HG03066 (cell line): ENCODE results near the gene GADD45GIP1.

Source experiments
- ATAC-seq: cut with Tn5 transposase; IDR thresholded peaks from one replicate; pipeline ENCODE4 v1.9.1; 2021; ENCODE audit warnings: low read depth; ENCODE audit not compliant: unreplicated experiment

The GADD45GIP1 gene

DNA sequence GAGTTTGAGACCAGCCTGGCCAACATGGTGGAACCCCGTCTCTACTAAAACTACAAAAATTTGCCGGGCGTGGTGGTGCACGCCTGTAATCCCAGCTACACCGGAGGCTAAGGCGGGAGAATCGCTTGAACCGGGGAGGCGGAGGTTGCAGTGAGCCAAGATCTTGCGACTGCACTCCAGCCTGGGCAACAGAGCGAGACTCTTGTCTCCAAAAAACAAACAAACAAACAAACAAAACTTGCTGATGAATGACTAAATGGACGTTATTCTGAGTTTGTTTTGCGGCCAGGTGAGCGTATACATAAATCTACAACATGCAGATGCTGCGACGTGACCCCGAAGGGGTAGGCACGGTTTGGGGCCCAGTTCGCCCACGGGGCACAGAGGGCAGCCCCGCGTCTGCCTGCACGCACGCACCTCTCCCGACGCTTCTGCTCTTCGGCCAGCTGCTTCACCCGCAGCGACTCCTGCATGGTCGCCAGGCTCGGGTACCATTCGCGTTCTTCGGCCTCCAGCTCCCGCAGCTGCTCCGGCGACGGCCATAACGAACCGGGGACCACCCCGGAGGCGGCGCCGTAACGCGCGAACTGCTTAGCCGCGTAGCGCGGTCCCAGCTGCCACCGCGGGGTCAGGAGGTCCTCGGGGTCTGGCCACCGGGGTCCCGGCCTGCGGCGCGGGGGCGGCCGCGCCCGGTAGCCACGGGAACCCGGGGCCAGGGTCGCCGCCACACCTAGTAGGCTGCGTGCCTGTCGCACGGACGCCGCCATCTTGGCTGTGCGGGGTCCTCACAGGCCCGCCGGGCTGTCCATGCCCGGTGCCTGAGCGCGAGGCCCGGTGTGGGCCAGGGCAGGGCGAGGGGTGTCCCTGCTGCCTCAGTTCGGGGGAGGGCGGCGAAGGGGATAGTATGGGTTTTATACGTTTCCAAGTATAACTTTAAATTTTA is at the start of gene GADD45GIP1:
TSS of gene GADD45GIP1 (minus strand) at position 778 of the 943 bp plus-strand sequence. CDS start at position 767, 11 bp downstream.
- ATAC-seq = peak; percentile 63

- ATAC-seq = no peak
Measured at GRCh38 chr19:13005861-13006370, 48.9 kb upstream of the GADD45GIP1 start.

- ATAC-seq = no peak
Measured at GRCh38 chr19:13005253-13005652, 48.2 kb upstream of the GADD45GIP1 start.

- ATAC-seq = no peak
Measured at GRCh38 chr19:13004273-13004672, 47.2 kb upstream of the GADD45GIP1 start.

DNA sequence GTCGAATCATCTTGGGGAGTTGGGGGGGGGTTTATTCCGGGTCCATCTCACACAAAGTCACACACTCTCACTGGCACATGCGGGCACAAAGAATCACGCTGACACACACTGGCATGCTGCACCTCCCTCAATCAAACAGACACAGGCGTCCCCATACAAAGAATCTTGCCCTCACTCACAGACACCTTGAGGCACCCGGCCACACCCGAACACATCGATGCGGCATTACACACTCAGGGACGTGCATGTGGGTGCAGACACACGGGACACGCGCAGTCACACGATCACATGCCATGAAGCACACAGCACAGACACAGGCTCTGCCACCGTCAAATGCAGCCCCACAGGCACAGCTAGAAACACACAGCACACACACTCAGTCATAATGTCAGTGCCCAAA is 46.1 kb upstream of the GADD45GIP1 start:
- no peak for ATAC-seq

DNA sequence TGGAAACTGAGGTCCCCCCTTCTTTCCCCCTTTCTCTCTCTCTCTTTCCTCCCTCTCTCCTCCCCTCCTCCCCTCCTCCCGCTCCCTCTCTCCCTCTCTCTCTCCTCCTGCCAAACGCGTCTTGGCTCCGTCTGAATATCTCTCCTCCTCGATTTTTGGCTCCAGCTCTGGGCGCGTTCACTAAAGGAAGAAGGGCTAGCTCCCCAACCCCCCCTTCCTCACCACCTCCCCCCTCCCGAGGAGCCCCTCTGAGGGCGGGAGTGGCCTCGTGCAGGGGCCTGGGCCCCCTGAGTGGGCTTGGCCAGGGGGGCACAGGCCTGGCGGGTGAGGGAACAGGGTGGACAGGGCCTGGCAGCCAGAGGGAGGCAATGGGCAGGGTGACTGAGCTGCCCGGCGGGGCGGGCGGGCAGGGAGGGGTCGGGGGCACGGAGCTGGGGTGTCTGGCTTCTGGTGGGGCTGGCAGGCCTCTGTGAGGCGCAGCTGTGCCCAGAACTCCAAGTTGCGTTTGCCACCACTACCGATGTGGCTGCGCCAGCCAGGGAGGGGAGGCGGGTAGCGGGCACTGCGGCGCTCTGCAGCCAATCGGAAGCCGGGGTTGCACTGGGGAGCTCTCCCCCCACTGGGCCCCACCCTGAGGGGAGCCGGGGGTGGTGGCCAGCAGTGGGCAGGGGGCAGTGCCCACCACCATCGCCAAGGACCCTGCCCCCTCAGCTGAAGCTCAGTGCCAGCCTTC is 45.3 kb upstream of the GADD45GIP1 start:
- ATAC-seq = no peak

DNA sequence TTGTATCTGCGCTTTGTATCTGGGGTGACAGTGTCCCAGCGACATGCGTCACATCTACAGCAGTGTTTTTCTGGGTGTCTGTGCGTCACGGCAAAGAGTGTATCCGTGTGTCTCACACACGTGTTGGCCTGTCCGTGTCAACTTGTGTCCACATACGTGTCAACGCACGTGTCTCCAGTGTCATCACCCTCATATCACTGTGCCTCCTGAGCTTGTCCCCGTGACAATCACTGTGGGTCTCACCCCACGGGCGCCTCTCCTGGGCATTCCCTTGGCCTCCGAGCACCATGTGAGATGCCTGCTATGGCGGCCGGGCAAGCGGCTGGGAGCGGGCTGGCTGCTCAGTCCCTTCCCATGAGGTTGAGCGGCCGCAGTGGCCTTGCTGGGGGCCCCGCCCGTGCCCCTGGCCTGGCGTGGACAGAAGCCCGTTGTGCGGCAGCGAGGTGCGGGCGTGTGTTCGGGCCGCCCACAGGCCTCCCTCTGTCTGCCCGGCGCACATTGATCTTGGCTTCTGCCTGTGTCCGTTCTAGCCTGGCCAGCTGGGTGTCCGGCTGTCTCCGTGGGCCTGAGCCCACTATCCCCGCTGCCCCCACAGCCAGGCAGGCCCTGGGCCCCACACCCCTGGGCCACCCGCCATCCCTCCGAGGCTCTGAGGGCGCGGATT is 44.6 kb upstream of the GADD45GIP1 start:
- ATAC-seq = no peak

- ATAC-seq = no peak
Measured at GRCh38 chr19:13001166-13001501, 44.1 kb upstream of the GADD45GIP1 start.

DNA sequence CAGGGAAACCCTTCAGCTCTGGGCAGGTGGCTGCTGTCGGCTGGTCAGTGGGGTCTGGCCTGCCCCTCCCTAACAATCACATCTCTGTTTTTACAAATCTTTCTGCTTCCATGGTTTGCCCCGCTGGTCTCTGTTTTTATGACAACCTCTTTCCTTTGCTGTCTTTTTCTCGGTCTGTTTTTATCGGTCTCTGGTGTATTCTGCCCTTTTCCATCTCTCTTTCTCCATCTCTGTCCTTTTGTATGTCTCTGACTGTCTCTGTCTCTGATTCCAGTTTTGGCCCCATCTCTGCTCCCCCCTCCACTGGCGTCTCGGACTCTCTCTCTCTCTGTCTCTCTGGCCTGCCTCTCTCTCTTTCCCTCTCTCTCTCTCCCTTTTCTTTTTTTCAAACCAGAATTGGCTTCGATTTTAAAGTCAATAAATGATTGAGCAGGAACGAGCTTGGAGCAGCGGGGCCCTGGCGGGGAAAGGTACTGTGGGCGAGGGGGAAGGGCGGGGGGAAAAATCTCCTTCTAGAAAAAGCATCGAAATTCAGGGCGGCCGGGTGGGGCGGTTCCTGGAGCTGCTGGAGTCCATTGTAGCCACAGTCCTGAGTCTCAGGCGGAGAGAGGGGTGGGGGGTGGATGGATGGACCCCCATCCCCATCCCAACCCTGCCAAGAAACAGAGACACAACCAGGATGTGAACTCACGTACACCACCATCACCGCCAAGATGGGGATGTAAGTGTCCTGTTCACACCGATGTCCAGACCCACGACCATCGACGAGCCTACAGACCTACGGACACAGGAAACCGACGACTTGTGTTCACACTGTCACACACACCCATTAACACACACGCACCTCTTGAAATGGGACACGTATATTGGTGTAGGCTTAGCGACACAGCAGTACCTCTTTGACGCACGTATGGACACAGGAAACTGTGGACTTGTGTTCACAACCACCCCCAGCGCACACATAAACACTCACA is 41.2 kb upstream of the GADD45GIP1 start:
- ATAC-seq = no peak

- ATAC-seq = no peak
Measured at GRCh38 chr19:12997179-12997966, 40.4 kb upstream of the GADD45GIP1 start.

- ATAC-seq = no peak
Measured at GRCh38 chr19:12996406-12997094, 39.5 kb upstream of the GADD45GIP1 start.

DNA sequence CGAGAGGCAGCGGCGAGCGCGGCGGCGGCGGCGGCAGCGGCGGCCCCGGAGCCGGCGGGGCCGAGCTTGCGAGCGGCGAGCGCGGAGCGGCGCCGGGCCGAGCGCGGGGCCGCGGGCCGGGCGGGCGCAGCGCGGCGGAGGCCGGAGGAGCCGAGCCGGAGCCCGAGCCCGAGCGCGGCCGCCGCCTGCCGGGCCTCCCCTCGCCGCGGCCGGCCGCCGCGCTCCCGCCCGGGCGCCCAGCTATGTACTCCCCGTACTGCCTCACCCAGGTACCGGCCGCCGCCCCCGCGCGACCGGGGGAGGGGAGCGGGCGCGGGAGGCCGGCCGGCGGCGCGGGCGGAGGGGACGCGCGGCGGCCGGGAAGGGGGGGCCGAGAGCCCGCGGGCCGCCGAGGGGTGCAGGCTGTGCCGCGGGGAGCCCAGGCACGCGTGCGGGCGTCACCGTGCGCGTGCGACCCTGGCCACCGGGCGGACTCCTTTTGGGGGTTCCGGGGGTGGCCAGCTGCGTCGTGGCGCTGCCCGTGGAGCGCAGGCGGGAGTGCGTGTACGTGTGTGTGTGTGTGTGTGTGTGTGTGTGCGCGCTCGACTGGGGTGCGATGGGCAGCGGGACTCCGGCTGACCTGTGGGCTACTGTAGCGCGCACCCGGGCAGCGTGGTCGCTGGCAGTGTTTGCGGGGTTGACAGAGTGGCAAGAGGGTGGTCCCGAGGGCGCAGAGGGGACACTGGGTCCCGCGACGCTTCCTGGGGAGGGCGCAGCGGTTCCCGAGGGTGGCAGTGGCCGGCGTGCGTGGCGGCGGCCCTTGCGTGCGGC is 38.8 kb upstream of the GADD45GIP1 start:
- no peak for ATAC-seq

GRCh38 chr19:12994701-12995595 is 37.9 kb upstream of the GADD45GIP1 start, which contains the start of gene NFIX:
NFIX (plus strand) TSS chr19:12995475; CDS start chr19:12995838, 363 bp downstream.
- no peak for ATAC-seq

DNA sequence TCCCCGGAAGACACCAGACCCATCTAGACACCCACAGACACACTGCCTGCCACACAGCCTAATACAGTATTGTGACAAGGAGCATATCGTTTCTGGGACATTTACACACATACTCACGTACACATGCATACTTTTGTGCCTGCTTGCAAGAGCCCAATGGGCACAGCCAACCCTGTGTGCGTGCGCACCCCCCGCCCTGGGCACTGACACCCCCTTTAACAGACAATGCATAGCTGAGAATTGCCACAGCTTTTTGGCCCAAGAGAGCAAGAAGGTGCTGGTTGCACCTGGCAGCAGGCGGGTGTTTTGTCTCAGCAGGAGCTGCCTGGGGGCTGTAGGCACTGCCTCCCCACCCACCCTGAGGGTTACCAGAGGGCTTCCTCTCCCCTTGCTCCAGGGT is 36.5 kb upstream of the GADD45GIP1 start:
- no peak for ATAC-seq

DNA sequence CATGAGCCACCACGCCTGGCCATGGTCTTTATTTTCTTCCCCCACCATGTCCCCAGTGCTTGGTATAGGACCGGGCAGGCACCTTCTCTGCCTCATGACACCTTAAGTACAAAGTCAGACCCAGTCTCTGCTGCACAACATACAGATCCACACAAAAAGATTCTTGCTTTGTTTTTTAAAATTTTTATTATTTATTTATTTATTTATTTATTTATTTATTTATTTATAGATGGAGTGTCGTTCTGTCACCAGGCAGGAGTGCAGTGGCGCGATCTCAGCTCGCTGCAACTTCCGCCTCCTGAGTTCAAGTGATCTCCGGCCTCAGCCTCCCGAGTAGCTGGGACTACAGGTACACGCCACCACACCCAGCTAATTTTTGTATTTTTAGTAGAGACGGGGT is 35.7 kb upstream of the GADD45GIP1 start:
- no peak for ATAC-seq

DNA sequence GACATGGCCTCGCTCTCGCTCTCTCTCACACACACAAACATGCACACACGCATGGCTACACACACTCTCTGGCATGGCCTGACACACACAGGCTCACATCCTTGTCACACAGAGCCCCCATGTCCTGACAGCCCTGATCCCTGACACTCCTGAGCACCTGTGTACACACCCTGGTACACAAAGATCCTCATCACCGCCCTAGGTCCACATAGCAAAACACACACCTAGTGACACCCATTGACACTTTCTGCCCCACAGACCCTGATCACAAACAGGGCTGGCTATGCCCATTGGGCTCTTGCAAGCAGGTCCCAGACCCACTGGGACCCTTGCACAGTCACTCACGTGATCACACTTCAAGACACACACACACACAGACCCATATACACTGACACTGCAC is 34.3 kb upstream of the GADD45GIP1 start:
- ATAC-seq = no peak

DNA sequence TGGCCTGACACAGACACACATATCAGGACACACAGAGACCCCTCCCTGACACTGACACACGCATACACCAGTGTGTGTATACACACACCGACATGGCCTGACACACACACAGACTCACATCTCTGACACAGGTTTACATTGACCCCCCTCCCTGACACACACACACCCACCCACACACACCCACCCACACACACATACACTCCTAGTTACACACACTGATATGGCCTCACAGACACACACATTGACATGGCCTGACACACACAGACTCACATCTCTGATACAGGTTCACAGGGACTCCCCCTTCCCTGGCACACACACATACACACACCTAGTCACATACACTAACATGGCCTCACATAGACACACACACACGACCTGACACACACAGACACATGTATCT is 33.8 kb upstream of the GADD45GIP1 start:
- no peak for ATAC-seq
